SU-DHL-6 (cell line): ENCODE measurements around the gene C5orf63.
"Not testable (repeated sequence)": the region's sequence is repeated elsewhere in the genome, so short reads cannot be mapped to it uniquely, and the experiment has no call there.

Experiments used
- H2AFZ ChIP-seq: fragments of 200-600 bp; sonication (generic); 2 replicates; pipeline ENCODE4 v1.6.1; 2014; ENCODE audit warnings: low read depth, mild to moderate bottlenecking, moderate library complexity, mixed read lengths, antibody characterized with exemption, low read length; ENCODE audit not compliant: severe bottlenecking
- H3F3A ChIP-seq: fragments of 200-600 bp; shearing (Covaris generic); 2 replicates; pipeline ENCODE4 v1.6.0; 2016; ENCODE audit warnings: antibody characterized with exemption, mild to moderate bottlenecking; ENCODE audit not compliant: insufficient read depth
- H3K27ac ChIP-seq: fragments of 200-600 bp; sonication (generic); 2 replicates; pipeline ENCODE4 v1.5.1; 2016; ENCODE audit warnings: low read depth, mild to moderate bottlenecking, low read length, moderate library complexity, mixed read lengths
- H3K27me3 ChIP-seq: fragments of 200-600 bp; sonication (generic), shearing (Covaris generic); 2 replicates; pipeline ENCODE4 v1.6.0; 2014; ENCODE audit warnings: mild to moderate bottlenecking, low read length
- H3K36me3 ChIP-seq: fragments of 200-600 bp; sonication (generic); 2 replicates; pipeline ENCODE4 v1.6.1; 2014; ENCODE audit warnings: mild to moderate bottlenecking, low read length, mixed read lengths
- H3K4me2 ChIP-seq: fragments of 300-600, 200-600 bp; shearing (Covaris generic), sonication (generic); 2 replicates; pipeline ENCODE4 v1.6.0; 2014; ENCODE audit warnings: low read length, low read depth, mild to moderate bottlenecking; ENCODE audit not compliant: poor library complexity, severe bottlenecking
- H3K4me3 ChIP-seq: fragments of 200-600 bp; sonication (generic); 2 replicates; pipeline ENCODE4 v1.5.1; 2014; ENCODE audit warnings: antibody characterized with exemption, low read length, mild to moderate bottlenecking, mixed read lengths; ENCODE audit not compliant: insufficient read depth, poor library complexity, severe bottlenecking
- H3K79me2 ChIP-seq: fragments of 200-600 bp; sonication (generic); 2 replicates; pipeline ENCODE4 v1.6.1; 2014; ENCODE audit warnings: mild to moderate bottlenecking, low read length, moderate library complexity; ENCODE audit not compliant: insufficient read depth
- H3K9ac ChIP-seq: fragments of 200-600 bp; sonication (generic); 2 replicates; pipeline ENCODE4 v1.7.0; 2014; ENCODE audit warnings: mild to moderate bottlenecking, low read length
- H3K9me2 ChIP-seq: fragments of 200-600 bp; sonication (generic); replicated peaks from 2 replicates; pipeline ENCODE4 v1.6.1; 2014; ENCODE audit warnings: low read length; ENCODE audit not compliant: insufficient read depth
- H3K9me3 ChIP-seq: fragments of 200-600 bp; sonication (generic); 2 replicates; pipeline ENCODE4 v1.6.1; 2014; ENCODE audit warnings: low read length, mixed read lengths; ENCODE audit not compliant: insufficient read depth
- H4K20me1 ChIP-seq: fragments of 200-600 bp; sonication (generic); 2 replicates; pipeline ENCODE4 v1.6.1; 2014; ENCODE audit warnings: low read depth, mild to moderate bottlenecking, antibody characterized with exemption, low read length, moderate library complexity, mixed read lengths
- EZH2phosphoT487 ChIP-seq: fragments of 200-600 bp; sonication (generic), shearing (Covaris generic); conservative IDR thresholded peaks from 2 replicates; pipeline ENCODE4 v1.6.1; 2018; ENCODE audit warnings: mild to moderate bottlenecking, antibody characterized with exemption, low read length, moderate library complexity, mixed read lengths
- TF ChIP-seq, protein P1 (sequence below): fragments of 200-600 bp; sonication (generic); IDR thresholded peaks from one replicate; pipeline ENCODE4 v1.5.1; 2017; ENCODE audit warnings: antibody characterized with exemption, mild to moderate bottlenecking, low read length, moderate library complexity; ENCODE audit not compliant: insufficient read depth, poor library complexity, severe bottlenecking

The C5orf63 gene

GRCh38 chr5:127055880-127056653 lies 17.2 kb downstream of the C5orf63 start:
- Histone ChIP-seq H3K4me3 (no peak overlapping the region), H3K9me2 (no peaks in the 10 kb centered on the region), H3K9me3 (no peaks in the 10 kb centered on the region), H3K4me2 (no peak overlapping the region), H4K20me1 (no peaks in the 10 kb centered on the region), H3K27me3 (no peaks in the 10 kb centered on the region), H2AFZ (no peak overlapping the region), H3K79me2 (no peaks in the 10 kb centered on the region), H3K9ac (no peak overlapping the region), H3K36me3 (no peaks in the 10 kb centered on the region), H3K27ac (no peak overlapping the region), H3F3A (no peaks in the 10 kb centered on the region)
- TF ChIP-seq EZH2phosphoT487 = no peak
- TF ChIP-seq, protein P1, sequence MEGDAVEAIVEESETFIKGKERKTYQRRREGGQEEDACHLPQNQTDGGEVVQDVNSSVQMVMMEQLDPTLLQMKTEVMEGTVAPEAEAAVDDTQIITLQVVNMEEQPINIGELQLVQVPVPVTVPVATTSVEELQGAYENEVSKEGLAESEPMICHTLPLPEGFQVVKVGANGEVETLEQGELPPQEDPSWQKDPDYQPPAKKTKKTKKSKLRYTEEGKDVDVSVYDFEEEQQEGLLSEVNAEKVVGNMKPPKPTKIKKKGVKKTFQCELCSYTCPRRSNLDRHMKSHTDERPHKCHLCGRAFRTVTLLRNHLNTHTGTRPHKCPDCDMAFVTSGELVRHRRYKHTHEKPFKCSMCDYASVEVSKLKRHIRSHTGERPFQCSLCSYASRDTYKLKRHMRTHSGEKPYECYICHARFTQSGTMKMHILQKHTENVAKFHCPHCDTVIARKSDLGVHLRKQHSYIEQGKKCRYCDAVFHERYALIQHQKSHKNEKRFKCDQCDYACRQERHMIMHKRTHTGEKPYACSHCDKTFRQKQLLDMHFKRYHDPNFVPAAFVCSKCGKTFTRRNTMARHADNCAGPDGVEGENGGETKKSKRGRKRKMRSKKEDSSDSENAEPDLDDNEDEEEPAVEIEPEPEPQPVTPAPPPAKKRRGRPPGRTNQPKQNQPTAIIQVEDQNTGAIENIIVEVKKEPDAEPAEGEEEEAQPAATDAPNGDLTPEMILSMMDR = no peak

GRCh38 chr5:127053551-127053950 lies 19.8 kb downstream of the C5orf63 start:
- not testable (repeated sequence) for H3K79me2 ChIP-seq, H3K27ac ChIP-seq, H3K4me2 ChIP-seq, H3K4me3 ChIP-seq, H3K27me3 ChIP-seq, H4K20me1 ChIP-seq, H3K9me2 ChIP-seq, H3K36me3 ChIP-seq, H3F3A ChIP-seq, H2AFZ ChIP-seq, H3K9me3 ChIP-seq, H3K9ac ChIP-seq

GRCh38 chr5:127053049-127053448 lies 20.3 kb downstream of the C5orf63 start:
- Histone ChIP-seq H3K9me2 (no peaks in the 10 kb centered on the region), H3K27ac (no peak overlapping the region), H3F3A (no peaks in the 10 kb centered on the region), H3K4me3 (no peak overlapping the region), H3K4me2 (no peak overlapping the region), H3K9me3 (no peaks in the 10 kb centered on the region), H2AFZ (no peak overlapping the region), H3K9ac (no peak overlapping the region), H3K36me3 (no peaks in the 10 kb centered on the region), H3K79me2 (no peaks in the 10 kb centered on the region), H4K20me1 (no peaks in the 10 kb centered on the region), H3K27me3 (no peaks in the 10 kb centered on the region)
- TF ChIP-seq EZH2phosphoT487 = no peak
- TF ChIP-seq, protein P1 = no peak

DNA sequence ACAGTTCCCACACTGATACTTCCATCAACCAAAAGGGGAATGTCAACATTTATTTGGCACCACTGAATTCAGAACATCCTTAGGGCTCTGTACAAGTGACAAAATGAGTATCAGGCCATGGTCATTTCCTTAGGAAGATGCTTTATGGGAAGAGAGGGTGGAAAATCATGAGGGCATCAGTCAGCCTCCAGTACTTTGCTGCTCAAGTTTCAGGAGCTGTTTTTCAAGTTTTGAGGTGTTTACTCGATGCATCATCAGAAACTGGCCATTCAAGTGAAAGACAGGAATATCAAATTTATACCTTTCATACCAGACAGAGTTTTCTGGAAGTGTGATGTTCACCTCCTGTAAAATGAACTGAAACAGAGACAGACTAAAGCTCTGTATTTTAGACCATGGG lies 21.7 kb downstream of the C5orf63 start:
- Histone ChIP-seq H3K36me3 (no peaks in the 10 kb centered on the region), H3K9me2 (no peaks in the 10 kb centered on the region), H3K27me3 (no peaks in the 10 kb centered on the region), H3K9me3 (no peaks in the 10 kb centered on the region), H3K27ac (no peak overlapping the region), H4K20me1 (no peaks in the 10 kb centered on the region), H2AFZ (no peak overlapping the region), H3K9ac (no peak overlapping the region), H3K79me2 (no peaks in the 10 kb centered on the region), H3K4me3 (no peak overlapping the region), H3K4me2 (no peak overlapping the region), H3F3A (no peaks in the 10 kb centered on the region)
- no peak for TF ChIP-seq EZH2phosphoT487
- TF ChIP-seq, protein P1 = no peak
